Inflammatory macrophage treated with lipopolysaccharide for 1 hour (primary cell): ENCODE results near the gene KANK2.
"Not testable (repeated sequence)": the region's sequence is repeated elsewhere in the genome, so short reads cannot be mapped to it uniquely, and the experiment has no call there.

Experiments used
- DNase-seq, 2 donors: peaks; one replicate each; pipeline ENCODE4 v3.0.0-alpha.2; 2020 to 2022

The KANK2 gene

DNA sequence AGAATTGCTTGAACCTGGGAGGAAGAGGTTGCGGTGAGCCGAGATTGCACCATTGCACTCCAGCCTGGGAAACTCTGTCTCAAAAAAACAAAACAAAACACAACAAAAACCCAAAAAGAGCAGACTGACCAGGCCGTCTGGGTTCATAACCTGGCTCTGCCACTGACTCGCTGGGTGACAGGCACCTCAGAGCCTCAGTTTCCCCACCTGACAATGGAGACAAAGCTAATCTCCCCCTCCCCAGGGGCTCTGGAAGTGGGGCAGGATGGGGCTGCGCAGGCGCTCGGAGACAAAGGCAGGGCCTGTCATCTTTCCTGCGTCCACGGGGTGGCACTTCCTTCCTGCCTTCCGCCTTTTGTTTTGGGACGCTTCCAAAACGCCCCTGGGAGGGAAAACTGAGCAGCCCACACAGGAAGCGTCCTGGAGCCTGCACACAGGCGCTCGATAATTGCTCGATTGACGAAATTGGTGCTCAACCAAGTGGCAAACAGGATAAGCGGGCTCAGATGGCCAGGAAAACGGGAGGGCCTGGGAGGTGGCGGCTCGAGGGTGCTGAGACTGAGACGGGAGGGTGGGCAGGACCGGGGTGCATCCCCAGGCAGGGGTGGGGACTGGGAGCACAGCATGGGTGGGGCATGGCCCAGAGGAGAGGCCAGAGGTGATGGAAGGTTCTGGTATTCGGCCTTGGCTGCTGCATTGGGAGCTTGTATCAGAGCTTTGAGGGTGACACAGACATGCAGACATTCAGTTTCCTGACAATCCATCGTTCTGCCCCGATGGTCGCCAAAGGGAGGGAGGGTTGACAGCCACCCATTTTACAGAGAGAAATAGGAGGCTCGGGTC, 59.6 kb downstream of the KANK2 start:
- peak; percentile 43 to 55 for DNase-seq

DNA sequence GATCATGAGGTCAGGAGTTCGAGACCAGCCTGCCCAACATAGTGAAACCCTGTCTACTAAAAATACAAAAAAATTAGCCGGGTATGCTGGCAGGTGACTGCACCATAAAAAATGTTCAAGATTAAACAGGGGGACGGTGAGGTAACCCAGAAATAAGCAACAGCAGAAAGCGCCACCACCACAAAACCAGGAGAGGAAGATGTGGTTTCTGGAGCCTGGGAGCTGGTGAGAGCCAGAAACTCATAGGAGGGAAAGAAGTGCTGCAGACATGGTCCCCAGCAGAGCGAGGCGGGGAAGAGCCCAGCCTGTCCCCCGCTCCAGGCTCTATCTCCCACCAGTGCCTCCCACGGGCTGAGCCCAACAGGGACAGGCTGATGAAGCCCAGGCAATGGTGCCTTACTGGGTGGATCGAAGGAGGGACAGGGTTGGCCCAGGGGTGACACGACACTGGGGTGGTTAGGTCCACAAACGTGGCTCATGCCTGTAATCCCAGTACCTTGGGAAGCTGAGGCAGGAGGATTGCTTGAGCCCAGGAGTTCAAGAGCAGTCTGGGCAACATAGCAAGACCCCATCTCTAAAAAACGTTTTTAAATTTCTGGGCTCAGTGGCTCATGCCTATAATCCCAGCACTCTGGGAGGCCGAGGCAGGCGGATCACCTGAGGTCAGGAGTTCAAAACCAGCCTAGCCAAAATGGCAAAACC, 60.8 kb downstream of the KANK2 start:
- no peak for DNase-seq

DNA sequence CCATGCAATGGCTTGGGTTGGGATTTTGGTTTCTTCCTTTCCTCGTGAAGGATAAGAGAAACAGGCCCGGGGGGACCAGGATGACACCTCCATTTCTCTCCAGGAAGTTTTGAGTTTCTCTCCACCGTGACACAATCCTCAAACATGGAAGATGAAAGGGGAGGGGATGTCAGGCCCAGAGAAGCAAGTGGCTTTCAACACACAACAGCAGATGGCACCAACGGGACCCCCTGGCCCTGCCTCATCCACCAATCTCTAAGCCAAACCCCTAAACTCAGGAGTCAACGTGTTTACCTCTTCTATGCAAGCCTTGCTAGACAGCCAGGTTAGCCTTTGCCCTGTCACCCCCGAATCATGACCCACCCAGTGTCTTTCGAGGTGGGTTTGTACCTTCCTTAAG, 65.9 kb downstream of the KANK2 start:
- no peak for DNase-seq

DNA sequence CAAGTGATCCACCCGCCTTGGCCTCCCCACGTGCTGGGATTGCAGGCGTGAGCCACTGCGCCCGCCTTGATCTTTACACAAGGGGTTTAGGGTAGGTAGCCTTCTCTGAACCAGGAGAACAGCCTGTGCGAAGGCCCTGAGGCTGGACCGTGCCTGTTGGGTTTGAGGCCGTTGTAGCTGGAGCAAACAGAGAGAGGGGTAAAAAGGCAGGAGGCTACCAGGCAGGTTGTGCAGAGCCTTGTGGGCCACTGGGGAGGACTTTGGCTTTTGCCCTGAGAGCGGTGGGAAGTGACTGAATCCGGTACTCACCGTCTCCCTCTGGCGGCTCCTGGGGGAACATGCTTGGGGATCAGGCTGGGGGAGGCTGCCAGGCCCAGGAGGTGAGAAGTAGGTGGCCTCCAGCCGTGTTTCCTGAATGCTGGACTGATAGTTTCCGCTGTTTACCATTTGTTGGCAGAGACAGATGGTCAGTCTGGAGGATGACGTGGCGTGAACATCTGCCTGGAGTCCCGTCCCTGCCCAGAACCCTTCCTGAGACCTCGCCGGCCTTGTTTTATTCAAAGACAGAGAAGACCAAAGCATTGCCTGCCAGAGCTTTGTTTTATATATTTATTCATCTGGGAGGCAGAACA, 66.4 kb downstream of the KANK2 start:
- DNase-seq, result peak; percentile 46 to 76

DNA sequence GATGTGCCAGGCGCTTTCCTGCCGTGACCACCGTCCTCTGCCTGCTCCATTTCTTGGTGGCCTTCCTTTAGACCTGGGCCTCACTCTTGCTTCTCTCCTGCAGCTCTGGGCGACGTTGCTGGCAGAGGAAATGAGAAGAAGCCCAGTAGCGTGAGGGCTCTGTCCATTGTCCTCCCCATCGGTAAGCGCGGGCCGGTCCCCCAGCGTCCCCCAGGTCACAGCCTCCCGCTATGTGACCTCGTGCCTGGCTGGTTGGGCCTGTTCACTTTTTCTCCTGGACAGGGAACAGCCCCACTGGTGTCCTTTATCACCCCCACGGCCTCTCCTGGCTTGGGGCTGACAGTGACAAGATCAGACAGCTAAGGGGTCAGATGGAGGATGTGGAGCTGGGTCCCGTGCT, 69.4 kb downstream of the KANK2 start:
- DNase-seq, result no peak

DNA sequence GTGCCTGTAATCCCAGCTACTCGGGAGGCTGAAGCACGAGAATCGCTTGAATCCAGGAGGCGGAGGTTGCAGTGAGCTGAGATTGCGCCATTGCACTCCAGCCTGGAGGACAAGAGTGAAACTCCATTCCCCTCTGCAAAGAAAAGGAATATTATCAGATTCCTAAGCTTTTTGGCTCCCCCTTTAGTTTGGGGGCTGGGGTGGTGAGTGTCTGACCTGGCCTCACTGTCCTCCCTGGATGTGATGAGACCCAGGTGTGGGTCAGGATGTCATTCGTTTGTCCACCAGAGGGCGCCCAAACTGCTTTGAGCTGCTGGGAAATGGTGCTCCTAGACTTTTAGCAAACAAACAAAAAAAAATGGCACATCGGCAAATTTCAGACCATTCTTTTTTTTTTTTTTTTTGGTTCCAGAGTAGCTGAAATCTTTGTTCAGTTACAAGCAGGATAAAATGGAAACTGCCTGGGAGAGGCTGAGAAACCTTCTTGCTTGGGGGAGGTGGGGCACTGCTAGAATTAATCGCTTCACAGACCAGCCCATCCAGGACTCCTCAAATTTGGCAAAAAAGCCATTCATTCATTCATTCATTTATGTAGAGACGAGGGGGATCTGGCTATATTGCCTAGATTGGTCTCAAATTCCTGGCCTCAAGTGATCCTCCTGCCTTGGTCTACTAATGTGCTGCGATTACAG, 71.2 kb downstream of the KANK2 start:
- DNase-seq, result peak; percentile 29 to 79

DNA sequence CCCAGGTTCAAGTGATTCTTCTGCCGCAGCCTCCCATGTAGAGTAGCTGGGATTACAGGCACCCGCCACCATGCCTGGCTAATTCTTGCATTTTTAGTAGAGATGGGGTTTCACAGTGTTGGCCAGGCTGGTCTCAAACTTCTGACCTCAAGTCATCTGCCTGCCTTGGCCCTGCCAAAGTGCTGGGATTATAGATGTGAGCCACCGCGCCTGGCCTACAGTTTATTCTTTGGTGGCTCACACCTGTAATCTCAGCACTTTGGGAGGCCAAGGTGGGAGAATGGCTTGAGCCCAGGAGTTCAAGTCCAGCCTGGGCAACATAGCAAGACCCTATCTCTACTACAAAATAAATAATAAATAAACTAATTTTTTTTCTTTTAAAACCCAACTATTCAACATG, 73.2 kb downstream of the KANK2 start:
- DNase-seq, result not testable (repeated sequence)

DNA sequence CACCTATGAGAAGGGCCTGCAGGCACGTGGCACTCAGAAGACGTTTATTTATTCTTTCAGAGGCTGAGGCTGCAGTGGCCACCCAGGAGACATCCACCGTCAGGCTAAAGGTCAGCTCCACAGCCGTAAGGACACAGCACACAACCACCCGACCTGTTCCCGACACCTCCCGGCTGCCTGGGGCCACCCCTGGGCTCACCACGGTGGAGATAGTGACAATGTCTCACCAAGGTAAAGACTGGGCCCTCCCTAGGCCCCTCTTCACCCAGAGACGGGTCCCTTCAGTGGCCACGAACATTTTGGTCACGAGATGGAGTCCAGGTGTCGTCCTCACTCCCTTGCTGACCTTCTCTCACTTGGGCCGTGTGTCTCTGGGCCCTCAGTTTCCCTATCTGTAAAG, 74.2 kb downstream of the KANK2 start:
- DNase-seq, result no peak

DNA sequence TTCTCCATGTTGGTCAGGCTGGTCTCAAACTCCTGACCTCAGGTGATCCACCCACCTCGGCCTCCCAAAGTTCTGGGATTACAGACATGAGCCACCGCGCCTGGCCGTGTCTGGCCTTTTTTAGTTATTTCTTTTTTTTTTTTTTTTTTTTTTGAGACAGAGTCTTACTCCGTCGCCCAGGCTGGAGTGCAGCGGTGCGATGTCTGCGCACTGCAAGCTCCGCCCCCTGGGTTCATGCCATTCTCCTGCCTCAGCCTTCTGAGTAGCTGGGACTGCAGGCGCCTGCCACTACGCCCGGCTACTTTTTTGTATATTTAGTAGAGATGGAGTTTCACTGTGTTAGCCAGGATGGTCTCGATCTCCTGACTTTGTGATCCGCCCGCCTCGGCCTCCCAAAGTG, 75.4 kb downstream of the KANK2 start:
- DNase-seq, result not testable (repeated sequence)

DNA sequence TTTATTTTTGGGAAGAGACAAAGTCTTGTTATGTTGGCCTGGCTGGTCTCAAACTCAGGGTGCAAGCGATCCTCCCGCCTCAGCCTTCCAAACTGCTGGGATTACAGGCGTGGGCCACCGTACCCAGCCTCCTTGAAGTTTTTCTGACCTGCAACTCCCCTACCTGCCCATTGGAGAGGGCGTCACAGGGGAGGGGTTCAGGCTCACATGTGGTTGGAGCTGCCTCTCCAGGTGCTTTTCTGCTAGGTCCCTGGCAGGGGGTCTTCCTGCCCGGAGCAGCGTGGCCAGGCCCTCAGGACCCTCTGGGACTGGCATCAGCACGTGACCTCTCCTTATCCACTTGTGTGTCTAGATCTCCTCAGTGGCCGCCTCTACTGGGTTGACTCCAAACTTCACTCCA, 80.8 kb downstream of the KANK2 start:
- no peak for DNase-seq

DNA sequence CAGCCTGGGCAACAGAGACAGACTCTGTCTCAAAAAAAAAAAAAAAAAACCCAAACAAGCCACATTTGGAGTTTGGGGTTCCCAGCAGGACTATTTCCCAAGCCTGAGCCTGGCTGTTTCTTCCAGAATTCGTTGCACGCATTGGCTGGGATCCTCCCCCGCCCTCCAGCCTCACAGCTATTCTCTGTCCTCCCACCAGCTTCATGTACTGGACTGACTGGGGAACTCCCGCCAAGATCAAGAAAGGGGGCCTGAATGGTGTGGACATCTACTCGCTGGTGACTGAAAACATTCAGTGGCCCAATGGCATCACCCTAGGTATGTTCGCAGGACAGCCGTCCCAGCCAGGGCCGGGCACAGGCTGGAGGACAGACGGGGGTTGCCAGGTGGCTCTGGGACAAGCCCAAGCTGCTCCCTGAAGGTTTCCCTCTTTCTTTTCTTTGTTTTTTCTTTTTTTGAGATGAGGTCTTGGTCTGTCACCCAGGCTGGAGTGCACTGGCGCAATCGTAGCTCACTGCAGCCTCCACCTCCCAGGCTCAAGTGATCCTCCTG, 81.4 kb downstream of the KANK2 start:
- DNase-seq, result no peak

DNA sequence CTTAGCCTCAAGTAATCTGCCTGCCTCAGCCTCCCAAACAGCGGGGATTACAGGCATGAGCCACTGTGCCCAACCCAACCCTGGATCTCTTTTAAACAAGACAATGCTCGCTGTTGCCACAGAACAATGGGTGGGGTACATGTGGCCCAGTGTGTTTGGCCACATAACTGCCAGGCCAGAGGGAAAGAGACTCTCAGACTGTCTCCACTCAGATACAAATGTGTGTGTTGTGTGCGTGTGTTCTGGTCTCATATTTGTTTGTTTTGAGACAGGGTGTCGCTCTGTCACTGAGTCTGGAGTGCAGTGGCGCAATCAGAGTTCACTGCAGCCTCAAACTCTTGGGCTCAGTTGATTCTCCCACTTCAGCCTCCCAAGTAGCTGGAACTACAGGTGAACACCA, 82.3 kb downstream of the KANK2 start:
- no peak for DNase-seq
